HG03025 (cell line): ENCODE data around the gene SPOCK1.
"Not testable (repeated sequence)": the region's sequence is repeated elsewhere in the genome, so short reads cannot be mapped to it uniquely, and the experiment has no call there.

Experiments
- ATAC-seq: cut with Tn5 transposase; IDR thresholded peaks from one replicate; pipeline ENCODE4 v1.9.1; 2021; ENCODE audit warnings: mild to moderate bottlenecking, moderate library complexity; ENCODE audit not compliant: unreplicated experiment, low FRiP score

The SPOCK1 gene

DNA sequence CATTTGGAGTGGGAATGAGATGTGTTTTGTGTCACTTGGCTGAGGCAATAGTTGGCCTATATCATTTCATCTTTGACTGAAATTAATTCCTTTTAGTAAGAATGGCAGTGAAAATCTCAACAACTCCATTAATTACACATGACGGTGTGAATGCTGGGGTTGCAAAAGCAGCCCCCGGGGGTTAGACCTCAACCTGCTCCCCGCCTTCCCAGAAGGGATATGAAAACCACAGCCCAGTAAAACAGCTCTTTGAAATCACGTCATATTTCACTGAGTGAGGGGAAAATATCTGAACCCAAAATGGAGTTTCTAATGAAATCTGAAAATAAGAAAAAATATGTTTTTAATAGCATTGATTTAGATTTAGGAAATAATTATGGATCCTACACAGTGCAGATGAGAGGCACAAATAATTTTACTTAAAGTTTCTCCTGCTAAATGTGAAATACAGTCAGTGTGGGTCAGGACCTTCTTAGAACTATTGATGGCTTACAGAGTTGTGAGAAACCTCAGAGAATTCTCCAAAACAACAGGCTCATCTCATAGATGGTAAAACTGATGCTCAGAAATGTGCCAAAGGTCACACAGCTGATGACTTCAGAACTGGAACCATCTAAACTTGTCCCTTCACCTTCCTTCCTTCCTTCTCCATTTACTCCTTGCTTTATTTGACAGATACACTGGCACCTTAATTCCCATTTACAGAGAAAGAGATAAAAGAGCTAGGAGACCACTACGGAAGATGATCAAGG is 96.5 kb downstream of the SPOCK1 start:
- ATAC-seq: no peak

DNA sequence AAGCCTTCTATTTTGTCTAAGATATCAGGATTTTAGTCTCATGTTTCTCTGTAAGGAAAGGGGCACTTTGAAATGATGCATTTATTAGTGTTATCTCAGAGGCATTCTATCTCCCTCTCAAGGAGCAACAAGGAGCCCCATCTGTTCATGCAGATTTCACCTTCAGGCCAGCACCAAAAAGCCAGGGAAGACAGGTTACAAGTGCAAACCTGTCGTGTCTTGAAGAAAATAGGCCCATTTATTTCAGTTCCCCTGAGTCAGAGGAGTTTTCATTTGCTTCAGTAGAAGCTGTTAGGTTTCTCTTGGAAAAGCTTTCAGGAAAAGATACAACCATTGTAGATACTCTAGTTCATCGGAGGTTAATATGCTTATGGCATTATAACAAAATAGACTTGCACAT is 97.2 kb downstream of the SPOCK1 start:
- no peak for ATAC-seq

DNA sequence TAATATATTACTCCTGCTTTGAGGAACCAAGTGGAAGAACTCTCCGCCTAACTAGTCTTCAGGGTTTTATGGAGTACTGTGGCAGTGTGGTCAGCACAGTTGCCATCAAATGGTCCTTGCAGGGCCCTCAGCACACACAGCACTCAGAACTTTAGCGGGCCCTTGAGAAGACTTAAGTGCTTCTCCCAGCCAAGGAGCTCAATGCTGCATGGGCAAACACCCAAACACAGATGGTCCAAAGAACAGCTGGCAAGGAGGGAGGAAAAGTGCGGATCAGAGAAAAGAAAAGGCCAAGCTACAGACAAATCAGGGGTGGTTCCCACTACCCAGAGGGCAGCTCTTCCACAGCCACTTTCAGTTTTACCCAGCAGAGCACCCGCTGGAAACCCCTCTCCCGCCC is 98.6 kb downstream of the SPOCK1 start:
- ATAC-seq: no peak

DNA sequence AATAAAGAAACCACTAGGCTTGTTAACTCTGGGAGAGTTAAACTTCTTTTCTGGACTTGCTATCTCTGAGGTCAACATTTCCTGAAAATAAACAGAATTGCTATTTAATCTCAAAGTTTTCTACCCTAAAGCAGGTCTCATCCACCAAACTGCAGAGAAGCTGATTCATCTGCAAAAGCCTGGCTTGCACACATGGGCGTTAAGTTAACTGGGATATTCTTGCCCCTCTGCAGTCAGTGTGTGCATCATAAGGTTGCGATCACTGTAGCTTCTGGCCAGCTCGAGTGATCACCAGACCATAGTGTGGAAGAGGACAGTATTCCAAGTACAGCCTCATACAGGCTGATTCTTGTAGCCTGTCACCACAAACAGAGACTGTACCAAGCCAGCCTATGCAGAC is 99.2 kb downstream of the SPOCK1 start:
- no peak for ATAC-seq

DNA sequence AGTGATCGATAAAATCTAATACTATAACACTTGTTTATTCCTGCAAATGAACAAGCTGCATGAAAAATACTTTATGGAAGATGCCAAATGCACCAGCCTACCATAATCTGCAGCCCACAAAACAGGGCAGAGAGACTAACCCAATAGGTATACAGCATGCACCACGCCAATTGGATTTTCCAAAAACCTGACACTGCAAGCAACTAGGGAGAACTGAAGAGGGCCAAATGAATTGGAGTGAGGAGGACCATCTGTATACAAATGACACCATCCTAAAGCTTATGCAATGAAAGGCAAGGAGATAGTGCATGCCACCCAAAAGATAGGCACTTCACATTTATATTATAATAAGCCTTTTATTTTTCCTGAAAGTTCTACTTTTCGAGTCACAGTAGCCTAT is 100.4 kb downstream of the SPOCK1 start:
- ATAC-seq: no peak

DNA sequence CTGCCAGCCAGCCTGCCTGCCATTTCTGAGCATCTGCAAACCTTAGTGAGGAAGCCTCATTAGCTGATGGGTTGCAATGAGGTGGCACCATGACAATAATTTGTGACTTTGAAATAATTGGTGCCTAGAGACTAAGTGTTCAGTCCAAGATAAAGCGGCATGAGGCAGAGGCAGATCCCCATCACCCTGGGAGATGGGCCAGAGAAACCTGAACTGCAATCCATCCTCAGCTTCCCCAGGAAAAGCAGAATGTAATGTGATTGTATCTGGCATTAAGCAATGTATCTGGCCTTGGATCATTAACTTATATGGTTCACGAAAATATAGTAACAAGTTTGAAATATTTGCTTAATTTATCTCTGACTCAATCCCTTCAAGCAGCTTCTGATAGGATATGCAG is 101.0 kb downstream of the SPOCK1 start:
- no peak for ATAC-seq

DNA sequence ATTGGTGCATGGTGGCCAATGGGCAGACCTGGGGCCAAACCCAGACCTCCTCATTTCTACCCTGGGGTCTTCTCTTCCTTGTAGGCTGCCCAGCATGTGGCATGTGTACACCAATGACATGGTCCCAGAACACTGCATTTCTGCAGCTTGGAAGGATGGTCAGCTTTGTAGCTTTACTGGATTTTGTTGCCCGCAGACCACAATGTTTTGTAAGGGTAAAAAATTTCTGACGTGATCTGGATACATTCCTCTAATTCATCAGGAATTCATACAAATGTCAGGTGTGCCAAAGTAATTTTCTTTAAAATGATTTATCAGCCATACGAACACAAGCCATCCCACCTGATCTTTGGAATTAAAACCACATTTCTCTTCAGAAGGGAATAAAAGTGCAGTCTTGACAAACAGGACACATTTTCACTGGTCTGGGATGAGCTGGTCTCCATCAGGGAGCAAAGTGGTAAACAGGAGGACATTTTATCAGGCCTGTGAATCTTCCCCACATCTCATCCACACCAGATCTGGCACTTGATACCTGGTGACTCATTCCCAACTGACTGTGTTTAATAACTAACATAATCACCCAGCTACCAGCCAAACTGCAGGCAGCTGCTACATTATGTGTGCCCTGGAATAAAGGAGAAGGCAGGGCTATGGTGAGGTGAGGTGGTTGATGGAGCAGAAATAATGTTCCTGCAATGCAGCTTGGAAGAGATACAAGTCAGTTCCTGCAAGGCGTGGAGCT is 103.9 kb downstream of the SPOCK1 start:
- no peak for ATAC-seq

DNA sequence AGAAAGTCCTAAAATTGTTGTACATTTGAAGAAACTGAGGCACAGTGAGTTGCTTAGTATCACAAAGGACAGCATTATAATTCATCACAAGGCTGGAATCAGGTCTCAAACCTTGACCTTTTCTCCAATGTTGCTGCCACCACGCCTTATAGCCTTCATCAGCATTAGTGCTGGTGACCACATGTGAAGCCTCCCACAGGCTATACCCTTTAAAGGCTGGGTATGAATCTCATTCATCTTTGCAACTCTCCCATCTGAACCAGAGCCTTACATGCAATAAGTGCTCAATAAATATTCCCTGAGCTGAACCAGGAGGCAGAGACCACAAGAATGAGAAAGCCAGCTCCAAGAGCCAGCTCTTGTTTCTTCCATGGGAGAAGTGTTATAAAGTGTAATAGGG is 104.7 kb downstream of the SPOCK1 start:
- no peak for ATAC-seq

DNA sequence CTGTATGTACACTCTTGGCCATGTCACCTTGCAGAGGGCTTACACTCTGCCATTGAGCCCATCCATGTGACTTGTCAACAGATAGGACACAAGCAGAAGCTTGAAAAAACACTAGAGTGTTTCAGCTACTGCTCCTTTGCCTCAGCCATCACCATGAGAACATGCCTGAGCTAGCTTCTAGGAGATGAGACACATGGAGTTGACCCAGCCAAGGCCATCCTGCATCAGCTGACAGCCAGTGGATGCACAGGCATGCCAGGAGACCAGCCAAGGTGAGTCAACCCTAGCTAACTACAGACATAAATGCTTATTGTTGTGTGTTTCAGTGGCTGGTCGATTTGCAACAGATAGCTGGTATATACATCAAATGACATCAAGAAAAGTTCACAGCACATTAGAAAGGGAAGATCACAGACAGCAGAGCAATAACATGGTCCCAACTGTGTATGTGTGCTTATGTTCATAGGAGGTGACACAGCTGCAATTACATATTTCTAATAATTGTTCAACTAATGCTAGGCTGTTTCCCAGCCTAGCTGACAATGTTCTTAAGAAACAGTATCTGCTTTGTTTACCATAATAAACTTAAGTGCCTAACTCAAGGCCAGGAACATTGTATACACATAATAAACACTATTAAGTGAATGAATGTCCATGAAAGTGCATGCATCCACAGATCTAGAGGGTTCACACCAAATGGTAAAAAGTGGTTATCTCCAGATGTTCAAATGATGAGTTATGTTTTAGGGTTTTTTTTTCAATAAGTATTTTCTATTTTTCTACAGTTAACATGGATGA is 105.7 kb downstream of the SPOCK1 start:
- ATAC-seq: no peak

DNA sequence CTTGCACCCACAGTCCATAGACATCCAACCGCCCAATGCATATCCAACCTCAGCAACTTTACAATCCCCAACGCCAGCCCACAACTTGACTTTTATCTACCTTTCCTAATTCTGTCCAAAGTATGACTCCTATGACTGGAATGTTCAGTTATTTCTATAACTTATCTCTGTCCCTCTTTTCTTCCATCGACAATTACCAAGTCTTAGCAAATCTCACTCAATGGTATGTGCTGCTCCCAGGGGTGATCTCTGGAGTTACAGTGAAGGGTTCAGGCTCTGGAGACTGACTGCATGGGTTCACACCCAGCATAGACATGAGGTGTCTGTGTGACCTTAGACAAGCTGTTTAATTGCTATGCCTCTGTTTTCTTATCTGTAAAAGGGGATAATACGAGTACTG is 106.9 kb downstream of the SPOCK1 start:
- no peak for ATAC-seq

DNA sequence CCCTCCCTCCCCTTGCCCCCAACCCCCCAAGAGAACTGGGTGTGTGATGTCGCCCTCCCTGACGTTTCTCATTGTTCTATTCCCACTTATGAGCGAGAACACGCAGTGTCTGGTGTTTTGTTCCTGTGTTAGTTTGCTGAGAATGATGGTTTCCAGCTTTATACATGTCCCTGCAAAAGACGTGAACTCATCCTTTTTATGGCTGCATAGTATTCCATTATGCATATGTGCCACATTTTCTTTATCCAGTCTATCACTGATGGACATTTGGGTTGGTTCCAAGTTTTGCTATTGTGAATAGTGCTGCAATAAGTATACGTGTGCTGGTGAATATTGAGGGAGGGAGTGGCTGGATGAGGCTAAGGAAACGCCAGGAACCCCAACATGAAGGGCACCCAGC is 108.1 kb downstream of the SPOCK1 start:
- not testable (repeated sequence) for ATAC-seq

DNA sequence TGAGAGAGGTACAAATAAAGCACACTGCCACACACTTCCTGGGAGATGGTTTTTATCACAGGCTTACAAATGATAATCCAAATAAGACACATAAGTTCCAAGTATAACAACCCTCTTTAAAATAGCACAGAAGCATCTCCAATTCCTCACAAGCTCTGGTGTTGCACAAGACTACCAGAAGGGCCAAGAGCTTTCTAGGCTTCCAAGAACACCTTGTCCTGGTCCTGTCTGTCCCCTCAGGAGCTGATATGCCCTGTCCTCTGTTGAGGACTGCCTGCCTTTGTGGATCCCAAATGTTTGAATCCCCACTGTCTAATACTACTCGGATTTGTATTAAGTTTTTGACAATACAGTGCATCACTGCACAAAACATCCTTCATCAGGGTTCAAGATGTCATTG is 110.1 kb downstream of the SPOCK1 start:
- no peak for ATAC-seq

DNA sequence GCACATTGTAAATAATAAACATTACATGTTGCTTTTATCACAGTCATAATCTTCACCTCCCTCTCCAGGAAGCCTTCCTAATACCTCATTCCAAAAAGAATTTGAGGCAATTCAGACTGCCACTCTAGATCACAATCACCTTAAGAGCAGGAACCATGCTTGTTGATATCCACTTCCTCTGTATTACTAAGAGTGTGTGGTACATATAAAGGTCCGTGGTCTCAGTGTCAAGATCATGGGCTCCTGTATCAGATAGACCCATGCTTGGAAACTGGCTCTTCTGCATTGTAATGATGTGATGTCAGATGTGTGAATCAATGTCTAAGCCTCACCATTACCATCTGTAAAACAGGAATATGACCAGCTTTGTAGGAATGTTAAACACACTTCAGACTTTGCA is 114.1 kb downstream of the SPOCK1 start:
- ATAC-seq: no peak

DNA sequence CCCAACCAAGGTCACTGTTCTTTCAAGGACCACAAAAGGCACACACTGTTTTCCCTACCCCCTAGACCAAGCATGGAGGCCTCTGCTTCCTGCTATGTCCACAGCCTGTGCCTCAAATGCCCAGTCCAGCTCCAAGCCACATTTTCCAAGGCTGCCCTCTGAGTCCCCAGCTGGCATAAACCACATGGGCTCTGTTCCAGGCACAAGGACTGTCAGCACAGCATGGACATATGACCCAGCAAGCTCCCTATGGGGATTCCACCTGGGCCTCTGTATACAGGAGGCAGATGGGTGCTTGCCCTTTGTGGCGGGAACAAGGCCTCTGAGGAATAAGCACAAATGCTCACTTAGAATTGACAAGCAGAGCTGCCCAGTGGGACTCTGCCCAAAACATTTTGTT is 115.2 kb downstream of the SPOCK1 start:
- no peak for ATAC-seq

DNA sequence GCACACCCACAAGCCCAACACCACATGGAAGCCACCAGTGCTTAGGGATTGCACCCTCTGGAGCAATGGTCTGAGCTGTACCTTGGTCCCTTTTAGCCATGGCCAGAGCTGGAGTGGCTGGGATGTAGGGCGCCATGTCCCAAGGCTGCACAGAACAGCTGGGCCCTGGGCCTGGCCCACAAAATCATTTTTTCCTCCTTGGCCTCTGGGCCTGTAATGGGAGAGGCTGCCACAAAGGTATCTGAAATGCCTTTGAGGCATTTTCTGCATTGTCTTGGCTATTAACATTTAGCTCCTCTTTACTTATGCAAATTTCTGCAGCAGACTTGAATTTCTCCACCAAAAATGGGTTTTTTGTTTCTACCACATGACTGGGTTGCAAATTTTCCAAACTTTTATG is 117.6 kb downstream of the SPOCK1 start:
- no peak for ATAC-seq

DNA sequence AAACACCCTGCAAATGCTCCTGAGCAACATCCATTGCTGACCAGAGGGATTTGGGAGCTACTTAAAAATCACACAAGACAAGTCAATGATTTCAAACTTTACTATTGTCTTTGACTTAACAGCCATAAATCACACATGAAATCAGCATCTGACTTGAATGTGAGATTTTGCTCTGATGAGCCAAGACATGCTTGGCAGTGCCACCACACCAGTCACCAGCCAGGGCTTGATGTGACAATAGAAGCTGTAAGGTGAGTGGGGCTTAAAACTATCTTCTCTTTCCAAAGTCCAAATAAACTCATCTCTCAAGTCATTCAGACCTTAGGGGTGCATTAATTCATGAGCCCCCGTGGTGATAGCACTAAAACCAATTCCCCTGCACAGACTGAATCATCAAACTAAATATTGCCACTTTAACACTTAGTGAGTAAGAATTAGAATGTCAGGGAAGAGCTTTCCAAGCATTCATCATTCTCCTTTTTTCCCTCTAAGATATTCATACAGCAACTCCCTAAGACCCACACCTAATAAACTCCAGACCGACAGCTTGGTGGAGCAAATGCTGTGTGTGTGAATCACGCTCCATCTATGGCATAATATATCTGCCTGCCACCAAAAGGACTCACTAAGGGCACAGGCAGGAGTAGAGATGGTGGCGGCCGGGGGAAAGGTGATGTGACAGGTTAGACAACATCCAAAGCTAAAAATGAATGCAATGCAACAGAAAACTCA is 119.4 kb downstream of the SPOCK1 start:
- no peak for ATAC-seq

DNA sequence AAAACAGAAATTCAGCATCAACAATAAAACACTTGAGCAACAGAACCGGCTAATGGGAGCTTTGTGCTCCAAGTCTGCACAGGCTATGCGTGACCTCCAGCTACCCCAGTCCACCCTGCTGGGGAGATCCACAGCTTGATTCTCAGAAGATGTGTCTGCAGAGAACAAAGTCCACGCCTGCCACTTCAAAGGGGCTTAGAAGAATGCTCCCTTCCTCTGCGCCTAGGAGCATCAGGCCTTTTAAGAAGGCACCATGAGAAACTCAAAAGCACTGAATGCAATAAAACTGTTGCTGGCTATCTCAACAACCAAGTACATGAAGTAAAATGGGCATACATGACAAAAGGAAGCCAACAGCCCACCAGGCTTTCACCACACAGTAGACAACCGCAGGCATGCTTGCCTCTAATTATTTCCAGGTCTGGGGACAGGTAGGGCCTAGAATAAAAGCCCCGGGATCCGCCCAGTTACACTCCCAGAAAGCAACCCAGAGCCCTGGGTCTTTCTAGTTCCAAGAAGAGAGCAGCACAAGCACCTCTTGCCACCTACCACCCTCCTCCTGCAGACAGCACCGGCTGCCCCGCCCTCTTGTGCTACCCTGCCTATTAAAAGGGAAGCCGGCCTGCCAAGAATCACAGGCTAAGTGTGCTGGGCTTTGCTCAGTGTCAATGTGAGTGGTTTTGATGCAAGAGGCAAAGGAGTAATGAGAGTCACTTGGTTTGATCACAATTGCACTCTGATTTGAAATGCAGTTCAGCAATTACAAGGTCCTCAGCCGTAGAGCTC is 123.2 kb downstream of the SPOCK1 start:
- no peak for ATAC-seq

DNA sequence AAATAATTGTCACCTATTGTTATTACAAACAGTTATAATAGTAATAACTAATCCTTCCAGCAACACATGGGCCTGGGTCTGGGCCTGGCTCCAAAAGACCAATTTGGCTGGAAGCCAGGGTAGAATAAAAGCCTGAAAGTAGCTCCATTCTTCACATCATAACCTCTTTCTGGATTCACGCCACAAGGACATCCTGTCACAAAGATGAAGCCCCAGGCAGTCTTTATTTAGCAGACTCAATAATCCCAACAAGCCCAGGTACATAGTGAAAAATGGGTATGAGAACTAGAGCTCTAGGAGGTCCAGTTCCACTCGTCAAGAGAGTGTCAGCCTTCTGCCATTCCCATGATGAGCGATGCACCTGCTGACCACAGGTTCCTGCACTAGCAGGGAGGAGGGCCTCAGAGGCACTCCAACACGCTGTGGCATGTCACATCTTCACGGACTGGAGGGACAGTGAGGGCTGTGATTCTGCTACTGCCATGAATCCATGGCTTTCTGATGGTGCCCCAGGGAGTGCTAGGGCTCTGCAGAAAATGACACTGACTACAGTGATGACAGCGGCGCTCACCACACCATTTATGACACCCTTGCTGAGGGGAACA is 124.9 kb downstream of the SPOCK1 start:
- no peak for ATAC-seq

DNA sequence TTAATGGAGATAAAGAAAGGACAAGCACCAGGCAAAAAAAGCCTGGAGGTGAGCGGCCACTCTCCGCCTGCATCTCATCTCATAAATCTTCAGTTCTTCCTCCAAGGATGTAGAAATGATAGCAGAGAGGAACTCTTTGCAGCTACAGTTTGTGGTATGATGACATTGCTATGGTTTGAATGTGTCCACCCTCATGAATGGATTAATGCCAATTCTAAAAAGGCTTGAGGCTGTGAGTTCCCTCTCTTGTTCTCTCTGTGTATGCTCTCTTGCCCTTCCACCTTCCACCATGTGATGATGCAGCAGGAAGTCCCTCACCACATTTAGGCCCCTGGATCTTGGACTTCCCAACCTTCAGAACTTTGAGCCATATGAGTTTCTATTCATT is 126.4 kb downstream of the SPOCK1 start:
- no peak for ATAC-seq
